NB4 (cell line): Measurements from ENCODE around the gene ATP5PO.

ENCODE experiments used
- DNase-seq: peaks from one replicate; pipeline ENCODE4 v3.0.0; 2010; ENCODE audit warnings: low read depth
- H3K4me3 ChIP-seq: one replicate; pipeline ENCODE4 v1.5.1; 2011; ENCODE audit warnings: mild to moderate bottlenecking, low read depth, low read length, moderate library complexity
- CTCF ChIP-seq: IDR thresholded peaks from one replicate; pipeline ENCODE4 v1.5.1; 2012; ENCODE audit warnings: low read depth, low read length
- MAX ChIP-seq: IDR thresholded peaks from 2 replicates; pipeline ENCODE4 v1.6.1; 2011; ENCODE audit warnings: low read depth, low read length
- MYC ChIP-seq: IDR thresholded peaks from 2 replicates; pipeline ENCODE4 v1.6.1; 2011; ENCODE audit warnings: low read depth, low read length
- POLR2A ChIP-seq: IDR thresholded peaks from 2 replicates; pipeline ENCODE4 v1.6.1; 2011; ENCODE audit warnings: mild to moderate bottlenecking; ENCODE audit not compliant: insufficient read length; ENCODE audit errors: extremely low read depth

ATP5PO gene

GRCh38 chr21:33948951-33949444 lies 33.4 kb upstream of the ATP5PO start:
- TF ChIP-seq POLR2A (peak; percentile 35), CTCF (no peak)
- H3K4me3 ChIP-seq, result no peak overlapping the region
- DNase-seq, result no peak

GRCh38 chr21:33948096-33948950 lies 32.7 kb upstream of the ATP5PO start:
- peak; percentile 86 for DNase-seq
- TF ChIP-seq POLR2A (no peak), MYC (peak; percentile 49; the same call in 1 of the 2 replicates), MAX (peak; percentile 52; the same call in 1 of the 2 replicates)
- peak overlapping the region; percentile 40 for H3K4me3 ChIP-seq

- TF ChIP-seq POLR2A (no peak), MYC (no peak), MAX (peak; percentile 37; the same call in 1 of the 2 replicates)
- peak; percentile 93 for DNase-seq
- peak overlapping the region; percentile 40 for H3K4me3 ChIP-seq
These were observed 32.0 kb upstream of the ATP5PO start for GRCh38 chr21:33947451-33948095.

- no peak for DNase-seq
- no peak overlapping the region for H3K4me3 ChIP-seq
- TF ChIP-seq POLR2A, result no peak
- no peak for TF ChIP-seq MAX
- no peak for TF ChIP-seq MYC
- TF ChIP-seq CTCF, result no peak
These were observed 30.2 kb upstream of the ATP5PO start for GRCh38 chr21:33945652-33946270.

- no peak for DNase-seq
- TF ChIP-seq CTCF, result no peak
- TF ChIP-seq MYC, result no peak
- TF ChIP-seq POLR2A, result no peak
- no peak for TF ChIP-seq MAX
- no peak overlapping the region for H3K4me3 ChIP-seq
These were observed 28.7 kb upstream of the ATP5PO start for GRCh38 chr21:33944185-33944763.

- TF ChIP-seq POLR2A, result no peak
- TF ChIP-seq CTCF, result no peak
- no peak for TF ChIP-seq MYC
- TF ChIP-seq MAX, result no peak
- no peak for DNase-seq
These were observed 27.7 kb upstream of the ATP5PO start for GRCh38 chr21:33943293-33943692.

More at GRCh38 chr21:33943293-33943692, 27.7 kb upstream of the ATP5PO start:
- no peak overlapping the region for H3K4me3 ChIP-seq
